ENCODE data around the gene GOLGA8R.
"Not testable (repeated sequence)": the region's sequence is repeated elsewhere in the genome, so short reads cannot be mapped to it uniquely, and the experiment has no call there.

GOLGA8R gene, protein sequence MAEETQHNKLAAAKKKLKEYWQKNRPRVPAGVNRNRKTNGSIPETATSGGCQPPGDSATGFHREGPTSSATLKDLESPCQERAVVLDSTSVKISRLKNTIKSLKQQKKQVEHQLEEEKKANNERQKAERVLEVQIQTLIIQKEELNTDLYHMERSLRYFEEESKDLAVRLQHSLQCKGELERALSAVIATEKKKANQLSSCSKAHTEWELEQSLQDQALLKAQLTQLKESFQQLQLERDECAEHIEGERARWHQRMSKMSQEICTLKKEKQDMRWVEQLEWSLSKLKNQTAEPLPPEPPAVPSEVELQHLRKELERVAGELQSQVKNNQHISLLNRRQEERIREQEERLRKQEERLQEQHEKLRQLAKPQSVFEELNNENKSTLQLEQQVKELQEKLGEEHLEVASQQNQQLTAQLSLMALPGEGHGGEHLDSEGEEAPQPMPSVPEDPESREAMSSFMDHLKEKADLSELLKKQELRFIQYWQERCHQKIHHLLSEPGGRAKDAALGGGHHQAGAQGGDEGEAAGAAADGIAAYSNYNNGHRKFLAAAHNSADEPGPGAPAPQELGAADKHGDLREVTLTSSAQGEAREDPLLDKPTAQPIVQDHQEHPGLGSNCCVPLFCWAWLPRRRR

DNA sequence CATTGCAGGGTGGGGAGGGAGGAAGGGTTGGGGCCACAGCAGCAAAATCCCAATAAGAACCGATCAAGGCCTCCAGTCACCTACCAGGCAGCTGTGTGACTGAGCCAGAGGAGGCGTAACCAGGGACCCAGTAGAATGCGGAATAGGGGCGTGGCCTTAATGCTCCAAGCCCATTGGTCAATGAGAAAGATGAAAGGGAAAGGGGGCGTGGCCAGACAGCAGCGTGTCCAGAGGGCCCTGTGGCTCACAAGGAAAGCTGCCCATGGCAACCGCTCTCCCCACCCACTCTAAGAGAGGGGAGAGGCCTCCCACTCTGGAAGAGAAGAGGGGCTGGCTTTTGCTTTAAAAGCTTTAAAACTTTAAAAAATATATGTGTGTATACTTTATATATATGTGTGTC is at the start of gene GOLGA8R:
TSS of gene GOLGA8R (minus strand) at position 101 of the 400 bp plus-strand sequence. CDS start at position 3, 98 bp downstream.
- DNase-seq = not testable (repeated sequence)

DNA sequence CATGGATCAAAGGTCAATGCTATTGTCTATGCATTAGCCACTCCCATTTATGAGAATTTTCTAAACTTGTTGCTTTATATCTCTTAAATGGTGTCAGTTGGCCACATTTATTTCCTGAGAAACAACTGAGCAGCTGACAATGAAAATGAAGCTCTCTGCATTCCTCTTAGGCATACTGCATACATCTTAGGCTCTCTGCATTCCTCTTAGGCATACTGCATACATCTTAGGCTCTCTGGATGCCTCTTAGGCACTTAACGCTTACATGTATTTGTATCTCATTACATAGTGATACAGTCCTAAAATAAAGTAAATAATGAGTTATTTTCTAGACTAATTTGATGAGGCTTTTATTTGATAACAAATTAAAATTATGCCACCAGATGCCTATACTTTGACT is 49.8 kb upstream of the GOLGA8R start:
- not testable (repeated sequence) for DNase-seq

DNA sequence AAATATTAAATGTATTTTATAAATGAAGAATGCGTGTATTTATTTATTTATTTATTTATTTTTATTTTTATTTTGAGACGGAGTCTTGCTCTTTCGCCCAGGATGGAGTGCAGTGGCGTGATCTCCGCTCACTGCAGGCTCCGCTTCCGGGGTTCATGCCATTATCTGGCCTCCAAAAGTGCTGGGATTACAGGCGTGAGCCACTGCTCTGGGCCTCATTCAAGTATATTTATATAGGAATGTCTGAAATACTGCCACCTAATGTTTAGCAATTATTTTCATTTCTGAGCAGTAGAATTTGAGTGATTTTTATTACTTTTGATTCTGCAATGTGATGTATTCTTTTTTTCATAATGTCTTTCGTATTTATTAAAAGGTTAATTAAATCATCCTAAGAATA is 48.1 kb upstream of the GOLGA8R start:
- DNase-seq = not testable (repeated sequence)

DNA sequence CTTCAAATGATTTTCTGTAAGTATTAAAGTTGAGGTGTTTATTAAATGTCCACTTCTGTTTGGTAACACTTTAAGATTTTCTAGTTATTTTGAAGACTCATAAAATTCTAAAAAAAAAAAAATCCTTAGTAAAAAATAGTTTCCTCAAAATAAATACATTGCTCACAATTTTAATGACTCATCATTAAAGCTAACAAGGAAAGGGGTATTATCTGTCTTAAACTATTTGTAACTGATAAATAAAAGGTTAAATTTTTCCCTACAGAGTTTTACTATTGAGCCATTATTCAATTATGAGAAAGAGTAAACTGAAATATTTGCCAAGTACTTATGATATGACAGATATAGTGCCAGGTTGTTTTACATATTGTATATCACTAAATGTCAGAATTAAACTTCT is 38.6 kb upstream of the GOLGA8R start:
- DNase-seq = not testable (repeated sequence)

DNA sequence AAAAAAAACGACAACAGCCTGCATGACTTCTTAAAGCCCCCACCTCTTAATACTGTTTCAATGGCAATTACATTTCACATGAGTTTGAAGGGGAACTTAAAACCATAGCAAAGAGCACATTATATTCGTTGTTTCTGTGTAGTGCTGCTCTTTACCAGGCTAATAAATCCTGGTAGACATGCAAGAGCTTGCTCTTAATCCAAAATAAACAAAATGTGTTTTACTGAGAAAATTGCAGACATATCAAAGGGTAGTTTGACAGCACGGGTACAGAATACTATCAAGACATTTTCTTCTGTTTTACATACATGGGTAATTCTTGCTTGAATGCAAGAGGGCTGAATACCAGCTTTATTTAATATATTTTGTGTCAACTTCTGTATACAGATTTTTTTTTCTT is 24.3 kb upstream of the GOLGA8R start:
- DNase-seq = not testable (repeated sequence)

DNA sequence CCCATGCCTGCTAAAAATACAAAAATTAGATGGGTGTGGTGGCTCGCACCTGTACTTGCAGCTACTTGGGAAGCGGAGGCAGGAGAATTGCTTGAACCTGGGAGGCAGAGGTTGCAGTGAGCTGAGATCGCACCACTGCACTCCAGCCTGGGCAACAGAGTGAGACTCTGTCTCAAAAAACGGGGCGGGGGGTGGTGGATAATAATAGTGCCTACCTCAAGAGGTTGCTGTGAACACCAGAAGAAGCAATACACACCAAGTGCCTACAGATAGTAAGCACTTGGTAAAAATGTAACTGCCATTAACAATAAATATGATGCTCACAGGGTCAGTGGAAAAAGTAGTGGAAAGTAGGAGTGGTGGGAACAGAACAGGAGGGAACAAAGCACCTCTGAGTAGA is 21.8 kb upstream of the GOLGA8R start:
- DNase-seq = not testable (repeated sequence)

DNA sequence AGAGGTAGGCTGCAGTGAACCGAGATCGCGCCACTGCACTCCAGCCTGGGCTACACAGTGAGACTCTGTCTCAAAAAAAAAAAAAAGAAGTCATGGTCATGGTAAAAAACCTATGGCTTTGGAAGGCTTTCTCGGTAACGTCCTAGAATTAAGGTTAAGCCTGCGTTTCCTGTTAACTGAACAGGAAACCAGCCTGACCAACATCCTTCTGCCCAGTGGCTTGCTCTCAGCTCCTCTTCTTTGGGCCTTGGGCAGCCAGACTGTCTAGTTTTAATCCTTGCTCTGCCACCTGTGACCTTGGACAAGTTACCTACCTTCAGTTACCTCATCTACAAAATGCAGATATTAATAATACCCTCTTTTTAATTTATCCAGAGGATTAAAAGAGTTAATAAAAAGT is 6.7 kb upstream of the GOLGA8R start:
- not testable (repeated sequence) for DNase-seq

DNA sequence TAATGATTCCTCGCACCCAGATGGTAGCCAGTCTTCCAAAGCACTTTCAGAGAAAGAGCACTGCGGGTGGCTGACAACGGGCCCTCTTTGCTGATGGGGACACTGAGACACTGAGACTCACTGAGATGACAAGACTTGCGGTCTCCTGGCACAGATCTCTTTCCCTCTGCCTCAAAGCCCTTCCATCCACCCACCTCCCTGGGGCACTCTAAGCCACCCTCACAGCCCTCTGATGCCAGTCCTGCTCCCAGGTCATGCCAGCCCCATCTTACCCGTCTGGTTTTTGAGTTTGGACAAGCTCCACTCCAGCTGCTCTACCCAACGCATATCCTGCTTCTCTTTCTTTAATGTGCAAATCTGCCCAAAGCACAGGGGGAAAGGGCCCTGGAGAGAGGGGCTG is 6.4 kb downstream of the GOLGA8R start:
- not testable (repeated sequence) for DNase-seq

DNA sequence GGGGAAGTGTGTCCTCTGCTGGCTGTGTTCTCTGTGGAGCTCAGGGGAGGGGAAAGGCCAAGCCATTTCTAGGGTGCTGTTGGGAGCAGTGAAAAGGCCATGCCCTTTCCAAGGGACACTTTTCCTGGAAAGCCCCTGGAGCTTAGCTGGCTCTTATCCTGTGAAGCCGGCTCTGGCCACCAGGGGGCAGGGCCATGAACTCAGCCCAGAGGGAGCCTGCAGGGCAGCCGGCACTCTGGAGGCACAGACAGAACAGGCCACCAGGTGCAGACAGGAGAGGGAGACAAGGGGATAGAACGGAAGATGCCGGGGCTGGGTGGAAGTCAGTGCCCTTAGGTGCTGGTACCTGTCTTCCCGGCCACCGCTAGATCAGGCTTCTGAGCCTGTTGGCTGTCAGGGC is 15.1 kb downstream of the GOLGA8R start:
- DNase-seq = not testable (repeated sequence)

DNA sequence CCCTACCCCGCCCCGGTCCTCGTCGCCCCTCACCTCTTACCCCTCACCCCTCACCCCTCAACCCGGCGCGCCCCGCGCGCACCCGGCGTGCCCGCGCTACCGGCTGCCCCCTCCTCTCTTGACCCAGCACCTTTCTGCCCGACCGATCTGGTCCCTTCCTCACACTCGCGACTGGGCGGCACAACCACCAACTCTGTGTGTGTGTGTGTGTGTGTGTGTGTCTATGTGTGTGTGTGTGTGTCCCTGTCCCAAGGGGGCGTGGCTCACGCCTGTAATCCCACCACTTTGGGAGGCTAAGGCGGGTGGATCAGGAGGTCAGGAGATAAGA is 20.4 kb downstream of the GOLGA8R start:
- not testable (repeated sequence) for DNase-seq

DNA sequence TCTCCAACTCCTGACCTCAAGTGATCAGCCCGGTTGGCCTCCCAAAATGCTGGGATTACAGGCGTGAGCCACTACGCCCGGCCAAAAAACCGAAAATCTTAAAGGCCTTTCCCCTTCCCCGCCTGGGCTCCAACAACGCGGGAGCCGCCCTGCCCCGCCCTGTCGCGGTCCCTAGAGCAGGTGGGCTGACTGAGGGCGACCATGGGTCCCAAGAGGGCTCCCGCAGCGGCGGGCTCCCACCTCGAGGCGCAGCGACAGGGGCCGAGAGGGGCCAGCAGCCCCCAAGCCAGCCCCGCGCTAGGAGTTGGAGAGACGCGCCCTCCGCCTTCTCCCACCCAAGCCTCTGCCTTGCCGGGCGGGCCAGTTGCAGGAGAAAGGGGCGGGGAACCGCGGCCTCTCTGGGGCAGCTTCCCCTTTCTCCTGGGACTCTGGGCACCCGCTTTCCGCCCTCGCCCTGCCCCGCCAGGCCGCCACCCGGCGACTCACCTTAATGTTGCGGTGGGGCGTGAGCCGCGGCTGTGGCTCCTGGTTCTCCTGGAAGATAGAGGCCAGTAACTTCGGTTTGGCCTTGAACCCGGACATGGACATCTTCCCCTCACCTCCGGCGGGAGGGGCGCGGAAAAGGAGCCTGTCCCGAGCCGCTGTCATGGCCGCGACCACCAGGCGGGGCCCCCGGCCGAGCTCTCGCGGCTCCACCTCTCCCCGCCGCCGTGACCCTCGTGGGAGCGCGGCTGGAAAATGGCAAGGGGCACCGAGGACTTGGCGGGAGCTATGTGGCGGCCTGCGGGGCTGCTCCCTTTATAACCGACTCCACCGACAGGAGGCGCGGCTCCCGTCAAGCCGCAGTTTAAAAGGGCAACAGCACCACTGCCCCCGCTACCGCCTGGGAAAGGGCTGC is 21.0 kb downstream of the GOLGA8R start, which contains the start of gene CHRFAM7A:
TSS of gene CHRFAM7A (minus strand) at position 775 of the 898 bp plus-strand sequence. CDS start 10,189 bp downstream, outside the sequence.
- not testable (repeated sequence) for DNase-seq

DNA sequence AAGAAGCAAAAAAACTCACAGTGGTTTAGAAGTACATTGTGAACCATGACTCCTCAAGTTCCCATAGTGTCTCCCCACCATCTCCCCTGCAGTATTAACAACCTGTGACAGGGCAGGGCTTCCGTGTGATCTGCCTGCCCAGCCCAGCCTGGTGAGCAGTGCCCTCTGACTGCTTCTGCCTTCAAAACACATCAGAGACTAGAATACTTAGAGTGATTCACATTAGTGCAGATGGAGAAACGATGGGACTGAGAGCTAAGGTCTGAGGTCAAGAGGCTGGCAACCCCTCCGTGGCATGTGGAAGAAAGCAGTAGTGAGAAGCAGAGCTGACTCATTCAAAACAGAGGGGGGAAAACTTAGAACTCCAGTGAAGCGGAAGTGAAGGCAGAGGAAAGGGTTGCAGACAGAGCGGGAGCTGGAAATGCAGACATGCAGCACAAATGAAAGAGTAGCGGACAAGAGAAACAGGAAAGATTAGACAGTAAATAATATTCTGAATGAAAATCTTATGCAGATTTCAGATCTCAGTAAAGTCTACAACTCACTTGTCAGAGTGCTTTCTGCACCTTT is 27.7 kb downstream of the GOLGA8R start:
- DNase-seq = not testable (repeated sequence)

DNA sequence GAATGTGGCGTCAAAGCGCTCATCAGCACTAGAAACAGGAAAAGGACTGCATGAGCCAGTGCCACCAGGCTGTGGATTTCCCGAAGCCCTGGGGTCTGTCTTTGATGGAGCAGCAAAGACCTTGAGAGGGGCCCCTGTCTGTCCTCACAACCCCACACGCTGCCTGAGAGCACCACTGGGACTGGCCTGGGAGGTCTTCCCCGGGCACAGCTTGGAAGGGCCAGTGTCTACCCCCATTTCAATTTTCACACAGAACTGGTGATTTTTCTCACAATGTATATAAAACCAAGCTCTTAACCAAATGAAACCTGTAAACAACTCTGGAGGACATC is 37.0 kb downstream of the GOLGA8R start:
- not testable (repeated sequence) for DNase-seq

DNA sequence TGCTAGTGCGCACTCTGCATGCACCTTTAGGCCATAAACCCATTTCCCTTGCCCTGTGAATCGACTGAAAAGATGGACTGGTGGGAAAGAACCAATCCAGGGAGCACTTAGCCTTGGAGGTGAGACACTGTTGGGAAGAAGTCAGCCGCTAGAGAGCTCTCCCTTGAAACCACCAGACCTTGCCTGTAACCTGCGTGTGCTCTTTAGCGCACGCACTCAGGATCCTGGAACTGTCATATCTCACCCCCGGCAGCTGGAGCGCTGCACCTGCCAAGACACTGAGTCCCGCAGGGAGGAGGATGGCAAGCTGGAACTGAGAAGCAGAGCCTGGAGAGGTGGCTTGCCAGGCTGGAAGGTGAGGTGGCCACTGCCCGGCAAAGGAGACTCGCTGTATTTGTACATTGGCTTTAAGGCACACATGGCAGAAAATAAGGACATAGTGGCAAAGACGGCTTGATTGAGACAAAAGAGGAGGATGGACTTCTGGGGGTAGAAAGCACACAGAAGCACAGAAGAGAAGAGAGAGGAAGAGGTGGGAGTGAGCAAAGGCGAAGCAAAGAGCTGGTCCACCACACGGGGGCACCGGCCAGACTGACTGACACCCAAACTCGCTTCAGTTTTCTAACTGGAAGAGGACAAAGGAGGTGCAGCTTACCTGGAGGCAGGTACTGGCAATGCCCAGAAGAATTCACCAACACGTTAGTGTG is 37.5 kb downstream of the GOLGA8R start:
- DNase-seq = not testable (repeated sequence)

DNA sequence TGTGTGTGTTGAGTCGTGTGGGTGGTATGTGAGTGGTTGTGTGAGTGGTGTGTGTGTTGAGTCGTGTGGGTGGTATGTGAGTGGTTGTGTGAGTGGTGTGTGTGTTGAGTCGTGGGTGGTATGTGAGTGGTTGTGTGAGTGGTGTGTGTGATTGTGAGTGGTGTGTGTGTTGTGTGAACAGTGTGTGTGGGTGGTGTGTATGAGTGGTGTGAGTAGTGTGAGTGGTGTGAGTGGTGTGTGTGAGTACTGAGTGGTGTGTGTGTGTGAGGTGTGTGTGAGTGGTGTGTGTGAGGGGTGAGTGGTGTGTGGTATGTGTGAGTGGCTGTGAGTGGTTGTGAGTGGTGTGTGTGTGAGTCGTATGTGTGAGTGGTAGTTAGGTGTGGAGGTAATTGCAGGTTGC is 38.2 kb downstream of the GOLGA8R start:
- DNase-seq = not testable (repeated sequence)

DNA sequence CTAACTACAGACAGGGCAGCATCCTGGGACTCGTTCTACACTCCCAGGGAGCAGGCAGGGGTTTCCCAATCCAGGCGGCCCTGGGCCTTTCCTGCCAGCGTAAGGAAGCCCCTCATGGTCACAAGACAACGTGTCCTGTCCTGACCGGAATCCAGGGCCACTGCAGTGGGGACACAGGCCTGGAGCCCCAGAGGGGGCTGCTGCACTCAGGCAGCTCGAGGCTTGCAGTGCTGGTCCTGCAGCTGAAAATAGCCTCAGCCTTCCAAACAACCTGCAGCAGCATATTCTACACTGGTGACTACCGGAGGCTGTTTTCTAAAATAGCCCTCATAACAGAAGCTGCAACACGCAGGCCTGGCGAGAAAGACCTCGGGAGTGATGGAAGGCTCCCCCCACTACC is 39.2 kb downstream of the GOLGA8R start:
- DNase-seq = not testable (repeated sequence)

DNA sequence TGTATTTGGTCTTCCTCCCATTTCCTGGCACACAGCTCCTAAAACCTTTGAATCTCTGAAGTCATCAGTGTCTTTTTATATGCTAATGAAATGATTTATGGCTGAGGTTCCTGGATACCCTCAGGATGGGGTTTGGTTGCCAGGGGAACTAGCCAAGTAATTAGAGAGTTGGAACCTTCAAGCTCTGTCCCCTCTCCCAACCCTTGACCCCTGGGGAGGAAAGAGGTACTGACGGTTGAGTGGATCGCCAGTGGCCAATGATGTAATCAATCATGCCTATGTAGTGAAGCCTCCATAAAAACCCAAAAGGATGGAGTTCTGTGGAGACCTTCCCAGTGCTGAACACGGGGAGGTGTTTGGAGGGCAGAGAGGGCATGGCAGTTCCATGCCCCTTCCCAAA is 45.8 kb downstream of the GOLGA8R start:
- DNase-seq = not testable (repeated sequence)

DNA sequence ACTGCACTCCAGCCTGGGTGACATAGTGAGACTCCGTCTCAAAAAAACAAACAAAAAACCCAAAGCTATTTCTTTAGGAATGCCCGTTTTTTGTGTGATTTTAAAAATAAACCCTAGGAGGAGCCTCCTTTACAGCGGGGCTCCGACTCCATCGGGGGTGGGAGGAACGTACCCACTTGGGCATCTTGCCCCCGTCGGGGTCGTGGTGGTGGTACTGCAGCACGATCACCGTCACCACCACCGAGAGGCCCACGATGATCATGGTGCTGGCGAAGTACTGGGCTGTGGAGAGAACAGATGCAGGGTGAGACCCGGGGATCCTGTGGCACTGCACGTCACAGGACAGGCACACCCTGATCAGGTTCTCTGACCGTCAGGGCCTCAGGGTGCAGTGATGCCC is 46.8 kb downstream of the GOLGA8R start:
- DNase-seq = not testable (repeated sequence)

DNA sequence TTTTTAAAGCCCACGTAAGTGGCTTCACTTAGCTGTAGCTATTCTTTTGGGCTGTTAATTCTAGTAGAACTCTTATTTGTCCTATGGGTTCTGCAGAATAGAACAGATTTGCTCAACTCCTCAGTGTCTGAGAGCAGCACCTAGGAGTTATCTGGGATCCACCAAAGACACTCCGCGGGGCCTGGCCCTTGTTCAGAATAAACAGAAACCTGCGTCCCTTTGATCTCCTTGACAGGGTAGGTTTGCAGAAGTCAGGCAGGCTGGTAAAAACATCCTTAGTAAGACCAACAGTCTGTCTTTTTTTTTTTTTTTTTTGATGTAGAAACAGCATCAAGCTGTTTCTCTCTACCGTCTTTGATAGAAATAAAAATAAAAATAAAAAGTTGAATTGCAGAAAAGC is 52.7 kb downstream of the GOLGA8R start:
- not testable (repeated sequence) for DNase-seq

DNA sequence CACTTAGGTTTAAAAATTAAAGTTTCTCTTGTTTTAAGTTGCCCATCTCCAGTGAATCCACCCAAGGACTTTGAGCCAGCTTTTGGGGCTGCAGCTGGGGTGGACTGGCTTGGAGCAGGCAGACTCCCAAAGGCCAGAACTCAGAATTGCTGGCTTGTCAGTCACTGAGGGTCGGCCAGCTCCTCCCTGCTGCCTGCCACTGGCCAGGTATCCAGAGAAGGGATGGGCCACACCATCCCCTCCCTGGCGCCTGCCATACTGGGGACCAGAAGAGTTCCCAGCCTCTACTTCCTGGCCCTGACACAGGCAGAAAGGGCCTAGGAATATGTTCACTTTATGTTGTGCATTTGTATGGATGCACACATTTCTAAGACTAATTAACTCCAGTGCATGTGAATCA is 53.1 kb downstream of the GOLGA8R start:
- DNase-seq = not testable (repeated sequence)

DNA sequence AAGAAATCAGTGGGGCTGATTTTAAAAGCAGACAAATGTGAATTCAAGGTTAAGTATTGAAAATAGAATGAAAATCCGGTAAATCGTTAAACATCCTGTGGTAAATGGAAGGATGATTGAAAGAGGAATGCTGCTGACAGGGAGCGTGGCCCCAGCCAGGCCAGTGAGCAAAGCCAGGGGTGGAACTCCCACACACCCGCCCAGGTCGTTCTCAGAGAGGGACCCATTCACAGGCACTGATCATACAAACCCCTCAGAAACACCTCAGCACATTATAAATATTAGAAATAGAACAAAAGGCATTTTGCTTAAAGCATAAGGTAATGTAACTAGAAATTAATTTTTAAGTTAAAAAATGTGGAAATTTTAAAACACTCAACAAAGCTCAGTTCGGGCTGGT is 59.0 kb downstream of the GOLGA8R start:
- not testable (repeated sequence) for DNase-seq
